ENCODE results near the gene EFCAB14. TPM values are rescaled to one million over a fixed set of nuclear protein-coding genes. Genes with fewer than 3 reads are reported as not detected.
A peak's percentile ranks its signal among the peaks of the same experiment; 100 is the strongest.

EFCAB14 gene
- total RNA-seq, 1 donor from 2014 or later: 67.3 TPM

GRCh38 chr1:46753985-46754384 is 35.1 kb upstream of the EFCAB14 start:
- TF ChIP-seq CTCF (IDR thresholded peaks at IDR 0.05) (no peak), POLR2AphosphoS5 (IDR thresholded peaks at IDR 0.05; ENCODE audit: insufficient read depth in 1 of 2, low read depth in 1 of 2) (no peak), POLR2A (IDR thresholded peaks at IDR 0.05) (no peak)
- Histone ChIP-seq H3K36me3 (no peaks in the 10 kb centered on the region), H3K27ac (no peak overlapping the region), H3K4me1 (peaks cover 38% of the 10 kb centered on the region), H3K9me3 (no peaks in the 10 kb centered on the region), H3K27me3 (no peaks in the 10 kb centered on the region), H3K4me3 (no peak overlapping the region)
- DNase-seq (ENCODE audit: extremely low spot score in 2 of 2): no peak
- intact Hi-C loops (cut with DNase I): no loop called here

- intact Hi-C loops (cut with DNase I): no loop called here
- Histone ChIP-seq H3K4me3 (no peak overlapping the region), H3K4me1 (peaks cover 32% of the 10 kb centered on the region), H3K9me3 (no peaks in the 10 kb centered on the region), H3K27ac (peak overlapping the region; percentile 64), H3K27me3 (no peaks in the 10 kb centered on the region), H3K36me3 (no peaks in the 10 kb centered on the region)
- TF ChIP-seq POLR2A (IDR thresholded peaks at IDR 0.05) (no peak), POLR2AphosphoS5 (IDR thresholded peaks at IDR 0.05; ENCODE audit: insufficient read depth in 1 of 2, low read depth in 1 of 2) (peak in 1 of 2 donors; percentile 30)
- DNase-seq (ENCODE audit: extremely low spot score in 2 of 2): no peak
These were observed 31.0 kb upstream of the EFCAB14 start for GRCh38 chr1:46749921-46750404.

DNA sequence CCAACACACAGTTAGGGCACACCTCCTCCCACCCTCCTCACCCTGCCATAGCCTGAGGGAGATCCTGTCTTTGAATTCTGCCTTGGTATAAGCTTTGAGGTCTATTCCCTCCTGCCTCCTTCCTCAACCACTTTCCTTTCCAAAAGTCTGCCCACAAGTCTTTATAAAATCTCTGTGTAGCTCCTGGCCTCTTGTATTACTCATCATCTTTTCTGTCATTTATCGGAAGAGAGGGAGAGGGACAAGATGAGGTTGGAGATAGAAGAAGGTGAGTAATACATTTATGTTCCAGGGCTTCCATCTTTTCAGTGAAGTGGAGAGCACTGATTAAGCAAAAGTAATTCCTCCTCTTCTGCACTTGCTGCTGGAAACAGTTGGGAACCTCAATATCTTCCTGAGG is 30.5 kb upstream of the EFCAB14 start:
- Histone ChIP-seq H3K36me3 (no peaks in the 10 kb centered on the region), H3K4me1 (peaks cover 26% of the 10 kb centered on the region), H3K27me3 (no peaks in the 10 kb centered on the region), H3K4me3 (no peak overlapping the region), H3K9me3 (no peaks in the 10 kb centered on the region), H3K27ac (peak overlapping the region; percentile 64)
- intact Hi-C loops (cut with DNase I): no loop called here
- no peak for DNase-seq (ENCODE audit: extremely low spot score in 2 of 2)
- TF ChIP-seq POLR2A (IDR thresholded peaks at IDR 0.05) (no peak), CTCF (IDR thresholded peaks at IDR 0.05) (no peak), POLR2AphosphoS5 (IDR thresholded peaks at IDR 0.05; ENCODE audit: insufficient read depth in 1 of 2, low read depth in 1 of 2) (no peak)

DNA sequence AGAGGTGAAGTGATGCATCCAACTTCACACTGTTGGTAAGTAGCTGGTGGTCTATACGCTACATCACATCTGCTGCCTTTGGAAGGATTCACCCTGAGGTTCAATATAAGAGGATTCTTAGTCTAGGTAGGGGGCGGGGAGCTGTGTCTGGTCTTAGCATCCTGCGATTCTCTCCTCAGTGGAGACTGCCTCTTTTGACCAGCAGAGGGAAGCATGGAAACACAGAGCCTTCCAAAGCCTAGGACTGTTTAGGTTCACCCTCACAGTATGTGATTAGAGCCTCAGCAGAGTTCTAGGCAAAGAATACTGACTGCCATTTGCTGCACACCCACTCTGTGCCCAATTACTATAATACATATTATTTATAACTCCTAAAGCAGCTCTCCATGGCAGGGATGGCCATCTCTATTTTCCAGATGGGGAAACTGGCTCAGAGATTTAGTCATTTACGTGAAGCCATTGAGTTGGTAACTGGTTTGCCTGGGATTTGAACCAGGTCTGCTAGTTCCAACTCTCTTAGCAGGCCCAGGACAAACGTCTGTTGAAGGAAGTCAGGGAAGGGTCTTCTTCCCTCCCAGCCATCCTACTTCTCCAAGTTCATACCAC is 28.9 kb upstream of the EFCAB14 start:
- no peak for DNase-seq (ENCODE audit: extremely low spot score in 2 of 2)
- intact Hi-C loops (cut with DNase I): no loop called here
- H3K4me3 ChIP-seq: no peak overlapping the region
- no peaks in the 10 kb centered on the region for H3K36me3 ChIP-seq
- no peak overlapping the region for H3K27ac ChIP-seq
- no peaks in the 10 kb centered on the region for H3K9me3 ChIP-seq
- H3K4me1 ChIP-seq: peaks cover 23% of the 10 kb centered on the region
- no peaks in the 10 kb centered on the region for H3K27me3 ChIP-seq
- peak; percentile 50 to 65 (median 52) for TF ChIP-seq CTCF (IDR thresholded peaks at IDR 0.05)
- TF ChIP-seq POLR2A (IDR thresholded peaks at IDR 0.05): no peak

DNA sequence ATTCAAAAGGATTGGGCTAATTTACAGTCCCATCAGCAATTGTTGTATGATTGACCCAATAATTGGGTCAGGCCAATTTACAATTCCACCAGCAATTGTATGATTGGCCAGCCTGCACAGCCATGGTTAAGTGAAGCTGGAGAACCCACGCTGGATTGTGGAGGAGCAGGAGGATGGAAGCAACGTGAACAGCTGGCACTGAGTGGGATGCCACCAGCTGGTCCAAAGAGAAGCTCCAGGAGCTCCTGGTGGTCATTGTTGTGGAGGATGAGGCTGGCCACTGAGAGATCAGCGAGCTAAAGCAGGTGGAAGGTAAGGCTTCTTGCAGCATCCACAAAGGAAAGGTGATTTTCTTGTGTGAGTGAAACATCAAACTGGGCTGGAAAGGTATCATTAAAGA is 23.2 kb upstream of the EFCAB14 start:
- no peaks in the 10 kb centered on the region for H3K27me3 ChIP-seq
- H3K27ac ChIP-seq: no peak overlapping the region
- no peaks in the 10 kb centered on the region for H3K9me3 ChIP-seq
- H3K4me1 ChIP-seq: no peaks in the 10 kb centered on the region
- intact Hi-C loops (cut with DNase I): no loop called here
- TF ChIP-seq POLR2A (IDR thresholded peaks at IDR 0.05): no peak
- no peak for TF ChIP-seq POLR2AphosphoS5 (IDR thresholded peaks at IDR 0.05; ENCODE audit: insufficient read depth in 1 of 2, low read depth in 1 of 2)
- TF ChIP-seq CTCF (IDR thresholded peaks at IDR 0.05): no peak
- H3K36me3 ChIP-seq: no peaks in the 10 kb centered on the region
- DNase-seq (ENCODE audit: extremely low spot score in 2 of 2): no peak
- H3K4me3 ChIP-seq: no peak overlapping the region
